ENCODE results near the gene THEM5. TPM values are rescaled to one million over a fixed set of nuclear protein-coding genes. Genes with fewer than 3 reads are reported as not detected.

Gene THEM5
- total RNA-seq, 4 donors from 2014 or later = not detected

- H3K4me3 ChIP-seq = no peak overlapping the region
- H3K9me3 ChIP-seq = no peaks in the 10 kb centered on the region
- intact Hi-C loops (cut with DNase I; ENCODE audit: low total_unique reads) = no loop called here
- no peaks in the 10 kb centered on the region for H3K36me3 ChIP-seq
- no peak for TF ChIP-seq POLR2A (IDR thresholded peaks at IDR 0.05)
- no peak for TF ChIP-seq CTCF (IDR thresholded peaks at IDR 0.05)
- DNase-seq = no peak
- H3K27me3 ChIP-seq = peaks cover 11 to 17% of the 10 kb centered on the region in 2 donors
- no peak overlapping the region for H3K27ac ChIP-seq
- H3K4me1 ChIP-seq = peaks cover 0 to 7% of the 10 kb centered on the region in 2 donors
Observed at GRCh38 chr1:151837197-151837596, 16.3 kb downstream of the THEM5 start.

- H3K4me3 ChIP-seq = no peak overlapping the region
- H3K36me3 ChIP-seq = no peaks in the 10 kb centered on the region
- intact Hi-C loops (cut with DNase I; ENCODE audit: low total_unique reads) = no loop called here
- DNase-seq = no peak
- H3K27me3 ChIP-seq = peaks cover 11 to 17% of the 10 kb centered on the region in 2 donors
- no peak overlapping the region for H3K27ac ChIP-seq
- TF ChIP-seq POLR2A (IDR thresholded peaks at IDR 0.05) (no peak), CTCF (IDR thresholded peaks at IDR 0.05) (no peak)
- H3K9me3 ChIP-seq = no peaks in the 10 kb centered on the region
- H3K4me1 ChIP-seq = peaks cover 0 to 7% of the 10 kb centered on the region in 2 donors
Observed at GRCh38 chr1:151835596-151835995, 17.9 kb downstream of the THEM5 start.

- DNase-seq = no peak
- peaks cover 7 to 10% of the 10 kb centered on the region in 2 donors for H3K27me3 ChIP-seq
- no peak for TF ChIP-seq CTCF (IDR thresholded peaks at IDR 0.05)
- no peak for TF ChIP-seq POLR2A (IDR thresholded peaks at IDR 0.05)
- no peak overlapping the region for H3K4me3 ChIP-seq
- intact Hi-C loops (cut with DNase I; ENCODE audit: low total_unique reads) = no loop called here
- H3K4me1 ChIP-seq = no peaks in the 10 kb centered on the region
- H3K27ac ChIP-seq = no peak overlapping the region
- H3K9me3 ChIP-seq = no peaks in the 10 kb centered on the region
- H3K36me3 ChIP-seq = no peaks in the 10 kb centered on the region
Observed at GRCh38 chr1:151834239-151834638, 19.3 kb downstream of the THEM5 start.

GRCh38 chr1:151833172-151833900 lies 20.2 kb downstream of the THEM5 start:
- Histone ChIP-seq H3K27ac (no peak overlapping the region), H3K27me3 (peaks cover 3 to 5% of the 10 kb centered on the region in 2 donors), H3K9me3 (no peaks in the 10 kb centered on the region), H3K4me1 (no peaks in the 10 kb centered on the region), H3K4me3 (no peak overlapping the region), H3K36me3 (no peaks in the 10 kb centered on the region)
- DNase-seq = no peak
- no peak for TF ChIP-seq POLR2A (IDR thresholded peaks at IDR 0.05)
- TF ChIP-seq CTCF (IDR thresholded peaks at IDR 0.05) = no peak
- intact Hi-C loops (cut with DNase I; ENCODE audit: low total_unique reads) = no loop called here

GRCh38 chr1:151832318-151832980 lies 21.1 kb downstream of the THEM5 start:
- Histone ChIP-seq H3K4me3 (no peak overlapping the region), H3K36me3 (no peaks in the 10 kb centered on the region), H3K4me1 (no peaks in the 10 kb centered on the region), H3K27ac (no peak overlapping the region), H3K9me3 (no peaks in the 10 kb centered on the region), H3K27me3 (no peaks in the 10 kb centered on the region)
- intact Hi-C loops (cut with DNase I; ENCODE audit: low total_unique reads) = no loop called here
- peak; percentile 33 to 34 for DNase-seq
- TF ChIP-seq CTCF (IDR thresholded peaks at IDR 0.05) (no peak), POLR2A (IDR thresholded peaks at IDR 0.05) (no peak)

Measured in uterus (tissue), 4 donors.